ENCODE data around the gene NES. TPM values are rescaled to one million over a fixed set of nuclear protein-coding genes. Genes with fewer than 3 reads are reported as not detected.

The NES gene
- total RNA-seq, 1 experiment from 2014 or later: 8.4 TPM

DNA sequence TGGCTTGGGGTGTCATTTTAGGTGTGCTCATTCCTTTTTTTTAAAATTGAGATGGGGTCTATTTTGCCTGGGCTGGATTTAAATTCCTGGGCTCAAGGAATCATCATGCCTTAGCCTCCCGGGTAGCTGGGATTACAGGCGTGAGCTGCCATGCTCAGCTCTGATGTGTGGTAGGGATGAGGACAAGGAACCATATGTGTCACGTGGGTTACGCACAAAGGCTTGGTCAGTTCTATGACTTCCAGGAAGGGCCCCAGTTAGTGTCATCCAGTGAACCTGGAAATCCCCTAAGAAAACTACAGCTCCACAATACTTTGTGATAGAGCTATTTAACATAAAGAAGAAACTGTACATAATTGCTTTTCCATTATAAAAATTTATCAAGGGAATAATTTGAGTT lies 44.3 kb upstream of the NES start:
- peaks cover 62% of the 10 kb centered on the region for H3K79me2 ChIP-seq (ENCODE audit: insufficient read depth, low read length)
- no peaks in the 10 kb centered on the region for H3K27me3 ChIP-seq (ENCODE audit: insufficient read depth, low read length)
- peaks cover 29 to 45% of the 10 kb centered on the region in 2 experiments for H3K36me3 ChIP-seq (ENCODE audit: control insufficient read depth in 1 of 2, insufficient read depth in 2 of 2, low read length in 2 of 2)
- TF ChIP-seq ELF1 (IDR thresholded peaks at IDR 0.05; ENCODE audit: borderline replicate concordance, low read depth): no peak
- no peak for TF ChIP-seq SIN3A (IDR thresholded peaks at IDR 0.05; ENCODE audit: low read depth)
- TF ChIP-seq YY1 (IDR thresholded peaks at IDR 0.05; ENCODE audit: extremely low read depth, insufficient replicate concordance, low read depth, low read length): no peak
- TF ChIP-seq, protein P1, sequence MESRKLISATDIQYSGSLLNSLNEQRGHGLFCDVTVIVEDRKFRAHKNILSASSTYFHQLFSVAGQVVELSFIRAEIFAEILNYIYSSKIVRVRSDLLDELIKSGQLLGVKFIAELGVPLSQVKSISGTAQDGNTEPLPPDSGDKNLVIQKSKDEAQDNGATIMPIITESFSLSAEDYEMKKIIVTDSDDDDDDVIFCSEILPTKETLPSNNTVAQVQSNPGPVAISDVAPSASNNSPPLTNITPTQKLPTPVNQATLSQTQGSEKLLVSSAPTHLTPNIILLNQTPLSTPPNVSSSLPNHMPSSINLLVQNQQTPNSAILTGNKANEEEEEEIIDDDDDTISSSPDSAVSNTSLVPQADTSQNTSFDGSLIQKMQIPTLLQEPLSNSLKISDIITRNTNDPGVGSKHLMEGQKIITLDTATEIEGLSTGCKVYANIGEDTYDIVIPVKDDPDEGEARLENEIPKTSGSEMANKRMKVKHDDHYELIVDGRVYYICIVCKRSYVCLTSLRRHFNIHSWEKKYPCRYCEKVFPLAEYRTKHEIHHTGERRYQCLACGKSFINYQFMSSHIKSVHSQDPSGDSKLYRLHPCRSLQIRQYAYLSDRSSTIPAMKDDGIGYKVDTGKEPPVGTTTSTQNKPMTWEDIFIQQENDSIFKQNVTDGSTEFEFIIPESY (IDR thresholded peaks at IDR 0.05; ENCODE audit: extremely low read depth, insufficient replicate concordance, low read length): no peak
- no peak overlapping the region for H2AFZ ChIP-seq (ENCODE audit: low read depth, low read length, poor library complexity, severe bottlenecking)
- peaks cover 22% of the 10 kb centered on the region; the same call in 1 of the 2 replicates for H4K20me1 ChIP-seq (ENCODE audit: insufficient read depth)
- H3K27ac ChIP-seq (ENCODE audit: low read depth, low read length): no peak overlapping the region
- BruUV-seq (replicated peaks): no TSS peak
- peaks cover 13 to 15% of the 10 kb centered on the region in 2 experiments for H3K4me1 ChIP-seq (ENCODE audit: control insufficient read depth in 1 of 2, insufficient read depth in 2 of 2, low read length in 2 of 2)
- DNase-seq (ENCODE audit: low read depth, low spot score) (no peak), ATAC-seq (no peak)
- no peaks in the 10 kb centered on the region for H3K9me2 ChIP-seq (ENCODE audit: insufficient read depth)
- no peaks in the 10 kb centered on the region for H3K9me3 ChIP-seq (ENCODE audit: control insufficient read depth in 1 of 2, insufficient read depth in 1 of 2, low read depth in 1 of 2, low read length in 2 of 2)
- H3K4me2 ChIP-seq (ENCODE audit: low read length): no peak overlapping the region
- intact Hi-C loops (cut with micrococcal nuclease): no loop called here
- ChIA-PET POLR2A (interaction anchor here (0.8 to 0.9 kb wide), 2 partner anchors 16 to 35 kb away, joined by 3 read pairs; partner anchors contain the start of gene CRABP2), RAD21 (ENCODE audit: low non-redundant PET in 1 of 2, low total read pairs in 2 of 2, uncharacterized antibody in 2 of 2, unreplicated experiment in 2 of 2) (interaction anchor here in 1 of 2 experiments (1.6 kb wide), 1 partner anchor 32 kb away, joined by 4 read pairs; no protein-coding TSS in a partner anchor), CTCF (interaction anchor here (1.4 to 10.8 kb wide), 4 partner anchors 9 to 94 kb away, joined by 3 to 508 read pairs (median 5); no protein-coding TSS in a partner anchor)
- H3K9ac ChIP-seq (ENCODE audit: low read length): no peak overlapping the region
- H3K4me3 ChIP-seq (replicated peaks in 1 of 2; ENCODE audit: low read depth in 1 of 2, low read length in 2 of 2): no peak overlapping the region

DNA sequence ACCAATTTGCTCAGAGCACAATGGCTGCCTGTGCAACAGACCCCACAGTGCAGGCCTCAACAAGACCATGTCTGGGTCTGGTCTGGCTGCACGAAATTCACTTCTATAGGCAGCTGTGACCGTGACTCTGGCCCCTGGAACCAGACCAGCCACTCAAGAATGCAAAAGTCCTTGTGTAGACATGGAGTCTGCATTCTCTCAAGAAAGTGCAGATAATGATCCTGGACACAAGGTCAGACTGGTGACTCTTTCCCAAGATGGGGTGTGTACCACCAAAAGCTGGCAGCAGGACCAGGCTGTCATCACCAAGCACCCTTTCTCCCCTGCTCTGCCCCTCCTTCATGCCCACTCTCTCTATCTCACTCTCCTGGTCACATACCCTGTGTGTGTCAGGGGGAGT lies 43.9 kb upstream of the NES start:
- TF ChIP-seq POLR2A (IDR thresholded peaks at IDR 0.05; ENCODE audit: borderline replicate concordance, extremely low read depth, insufficient read depth, insufficient read length) (no peak), SP1 (IDR thresholded peaks at IDR 0.05; ENCODE audit: low read depth) (no peak), JUND (IDR thresholded peaks at IDR 0.05) (no peak), ZFX (IDR thresholded peaks at IDR 0.05) (no peak), CEBPB (IDR thresholded peaks at IDR 0.05; ENCODE audit: low read depth) (no peak), CBX3 (IDR thresholded peaks at IDR 0.05; ENCODE audit: low read depth) (no peak)
- Histone ChIP-seq H3K4me3 (replicated peaks in 1 of 2; ENCODE audit: low read depth in 1 of 2, low read length in 2 of 2) (no peak overlapping the region), H3K4me1 (ENCODE audit: control insufficient read depth in 1 of 2, insufficient read depth in 2 of 2, low read length in 2 of 2) (peaks cover 9 to 11% of the 10 kb centered on the region in 2 experiments), H3K9ac (ENCODE audit: low read length) (no peak overlapping the region), H3K27ac (ENCODE audit: low read depth, low read length) (no peak overlapping the region), H3K9me2 (ENCODE audit: insufficient read depth) (no peaks in the 10 kb centered on the region), H3K9me3 (ENCODE audit: control insufficient read depth in 1 of 2, insufficient read depth in 1 of 2, low read depth in 1 of 2, low read length in 2 of 2) (no peaks in the 10 kb centered on the region), H3K36me3 (ENCODE audit: control insufficient read depth in 1 of 2, insufficient read depth in 2 of 2, low read length in 2 of 2) (peaks cover 29 to 45% of the 10 kb centered on the region in 2 experiments), H3K27me3 (ENCODE audit: insufficient read depth, low read length) (no peaks in the 10 kb centered on the region), H2AFZ (ENCODE audit: low read depth, low read length, poor library complexity, severe bottlenecking) (no peak overlapping the region), H4K20me1 (ENCODE audit: insufficient read depth) (peaks cover 22% of the 10 kb centered on the region; the same call in 1 of the 2 replicates), H3K4me2 (ENCODE audit: low read length) (no peak overlapping the region), H3K79me2 (ENCODE audit: insufficient read depth, low read length) (peaks cover 58% of the 10 kb centered on the region)
- ATAC-seq (no peak), DNase-seq (ENCODE audit: low read depth, low spot score) (no peak)
- ChIA-PET RAD21 (ENCODE audit: low non-redundant PET in 1 of 2, low total read pairs in 2 of 2, uncharacterized antibody in 2 of 2, unreplicated experiment in 2 of 2) (no interaction called here), CTCF (interaction anchor here (1.4 to 10.8 kb wide), 4 partner anchors 9 to 94 kb away, joined by 3 to 508 read pairs (median 5); no protein-coding TSS in a partner anchor), POLR2A (interaction anchor here (0.8 to 0.9 kb wide), 2 partner anchors 15 to 34 kb away, joined by 3 read pairs; partner anchors contain the start of gene CRABP2)
- BruUV-seq (replicated peaks): no TSS peak
- intact Hi-C loops (cut with micrococcal nuclease): no loop called here
